ENCODE data around the gene RET. TPM values are rescaled to one million over a fixed set of nuclear protein-coding genes. Genes with fewer than 3 reads are reported as not detected.

The RET gene
- total and polyA plus RNA-seq, 2 of the 13 experiments (the other 11 are each of a cell fraction or from before 2014, with no cell fraction given) = 0.02 TPM; not detected in 1

GRCh38 chr10:43037942-43038782, 38.7 kb upstream of the RET start:
- POLR2A ChIA-PET = no interaction called here
- H3K4me1 ChIP-seq (ENCODE audit: insufficient read depth, low read length) = no peaks in the 10 kb centered on the region
- in situ Hi-C loops (cut with HindIII; ENCODE audit: extremely low pct_ligation_motif_present, low pct_unique_long_range_greater_than_20kb) = no loop called here

More at GRCh38 chr10:43037942-43038782, 38.7 kb upstream of the RET start:
- no peak overlapping the region for H3K9ac ChIP-seq (ENCODE audit: insufficient read depth, low read depth, low read length)
- peaks cover 0 to 9% of the 10 kb centered on the region in 2 experiments; a peak in 3 of 5 replicates for H3K27me3 ChIP-seq (ENCODE audit: control insufficient read depth in 1 of 2, insufficient read depth in 2 of 2, low read length in 2 of 2)
- FAIRE-seq (no peak), DNase-seq (ENCODE audit: low spot score) (no peak), ATAC-seq (no peak)
- intact Hi-C loops (cut with micrococcal nuclease; ENCODE audit: unreplicated experiment) = no loop called here
- no peaks in the 10 kb centered on the region for H3K36me3 ChIP-seq (replicated peaks in 1 of 2; ENCODE audit: control insufficient read depth in 1 of 2, insufficient read depth in 2 of 2, low read length in 2 of 2)
- no peak overlapping the region for H2AFZ ChIP-seq (ENCODE audit: low read length)
- H4K20me1 ChIP-seq (ENCODE audit: insufficient read depth, low read length) = no peaks in the 10 kb centered on the region
- H3K4me2 ChIP-seq (ENCODE audit: low read depth, low read length) = no peak overlapping the region
- CTCF ChIA-PET (ENCODE audit: low intra/inter-chr PET ratio, low total read pairs) = no interaction called here
- H3K4me3 ChIP-seq (replicated peaks in 1 of 3; ENCODE audit: insufficient read depth in 1 of 3, low read depth in 2 of 3, low read length in 3 of 3) = no peak overlapping the region
- H3K9me3 ChIP-seq (ENCODE audit: low read length) = peaks cover 1% of the 10 kb centered on the region
- H3K79me2 ChIP-seq (ENCODE audit: insufficient read depth, low read length) = no peaks in the 10 kb centered on the region
- WGBS (ENCODE audit: low lambda C conversion rate) = 5% methylated on average over 6 of the region's 14 CpGs
- H3K27ac ChIP-seq (ENCODE audit: extremely low read length, insufficient read depth, low read length) = no peak overlapping the region
- no TSS peak for BruUV-seq (replicated peaks)
- TF ChIP-seq ZNF350 (CRISPR knock-in tag; IDR thresholded peaks at IDR 0.05; ENCODE audit: borderline replicate concordance, low read depth) (no peak), TGIF2 (CRISPR knock-in tag; IDR thresholded peaks at IDR 0.05) (no peak), PHB2 (IDR thresholded peaks at IDR 0.05; ENCODE audit: partially characterized antibody) (no peak), BRD4 (CRISPR knock-in tag; IDR thresholded peaks at IDR 0.05) (no peak), MXD4 (CRISPR knock-in tag; IDR thresholded peaks at IDR 0.05) (no peak), PRDM15 (CRISPR knock-in tag; IDR thresholded peaks at IDR 0.05) (no peak), ZNF788 (CRISPR knock-in tag; IDR thresholded peaks at IDR 0.05; ENCODE audit: borderline replicate concordance) (no peak), BATF2 (CRISPR knock-in tag; IDR thresholded peaks at IDR 0.05) (no peak)

Data from HepG2 (cell line).